CD4-positive, alpha-beta T cell treated with Interleukin-1 beta for 1 hour (primary cell): ENCODE results near the gene RSBN1L.
A peak's percentile ranks its signal among the peaks of the same experiment; 100 is the strongest.

ENCODE experiments used
- DNase-seq, 2 donors: peaks; one replicate each; pipeline ENCODE4 v3.0.0-alpha.2; 2020 to 2022

Gene RSBN1L

GRCh38 chr7:77734659-77735421 lies 38.6 kb downstream of the RSBN1L start:
- DNase-seq = no peak

GRCh38 chr7:77735457-77735856 lies 39.2 kb downstream of the RSBN1L start:
- no peak for DNase-seq

GRCh38 chr7:77736991-77737390 lies 40.7 kb downstream of the RSBN1L start:
- DNase-seq = no peak

GRCh38 chr7:77738382-77738781 lies 42.1 kb downstream of the RSBN1L start:
- DNase-seq = no peak

GRCh38 chr7:77738871-77739270 lies 42.6 kb downstream of the RSBN1L start:
- no peak for DNase-seq

GRCh38 chr7:77740257-77740656 lies 44.0 kb downstream of the RSBN1L start:
- DNase-seq = no peak

GRCh38 chr7:77743518-77743917 lies 47.3 kb downstream of the RSBN1L start:
- DNase-seq = no peak

GRCh38 chr7:77745746-77746145 lies 49.5 kb downstream of the RSBN1L start:
- DNase-seq = no peak

GRCh38 chr7:77746164-77746823 lies 50.0 kb downstream of the RSBN1L start:
- DNase-seq = no peak

GRCh38 chr7:77746824-77747165 lies 50.5 kb downstream of the RSBN1L start:
- DNase-seq = no peak

- no peak for DNase-seq
Observed at GRCh38 chr7:77747178-77747577, 50.9 kb downstream of the RSBN1L start.

GRCh38 chr7:77747718-77748117 lies 51.5 kb downstream of the RSBN1L start:
- no peak for DNase-seq

GRCh38 chr7:77752016-77752415 lies 55.8 kb downstream of the RSBN1L start:
- peak in 1 of 2 donors; percentile 31 for DNase-seq

- no peak for DNase-seq
Observed at GRCh38 chr7:77753173-77753572, 56.9 kb downstream of the RSBN1L start.

- DNase-seq = no peak
Observed at GRCh38 chr7:77757589-77757988, 61.3 kb downstream of the RSBN1L start.

- DNase-seq = peak; percentile 63 to 83
Observed at GRCh38 chr7:77759294-77759889, 63.1 kb downstream of the RSBN1L start.

GRCh38 chr7:77760809-77761453 lies 64.7 kb downstream of the RSBN1L start:
- DNase-seq = no peak

GRCh38 chr7:77765481-77765880 lies 69.2 kb downstream of the RSBN1L start:
- DNase-seq = no peak

- no peak for DNase-seq
Observed at GRCh38 chr7:77765906-77766800, 69.9 kb downstream of the RSBN1L start.

GRCh38 chr7:77766801-77767605 lies 70.7 kb downstream of the RSBN1L start:
- DNase-seq = no peak

- DNase-seq = no peak
Observed at GRCh38 chr7:77770316-77770715, 74.1 kb downstream of the RSBN1L start.

- DNase-seq = no peak
Observed at GRCh38 chr7:77771901-77772300, 75.6 kb downstream of the RSBN1L start.
